Measurements from ENCODE around the gene PADI1.

Gene PADI1

DNA sequence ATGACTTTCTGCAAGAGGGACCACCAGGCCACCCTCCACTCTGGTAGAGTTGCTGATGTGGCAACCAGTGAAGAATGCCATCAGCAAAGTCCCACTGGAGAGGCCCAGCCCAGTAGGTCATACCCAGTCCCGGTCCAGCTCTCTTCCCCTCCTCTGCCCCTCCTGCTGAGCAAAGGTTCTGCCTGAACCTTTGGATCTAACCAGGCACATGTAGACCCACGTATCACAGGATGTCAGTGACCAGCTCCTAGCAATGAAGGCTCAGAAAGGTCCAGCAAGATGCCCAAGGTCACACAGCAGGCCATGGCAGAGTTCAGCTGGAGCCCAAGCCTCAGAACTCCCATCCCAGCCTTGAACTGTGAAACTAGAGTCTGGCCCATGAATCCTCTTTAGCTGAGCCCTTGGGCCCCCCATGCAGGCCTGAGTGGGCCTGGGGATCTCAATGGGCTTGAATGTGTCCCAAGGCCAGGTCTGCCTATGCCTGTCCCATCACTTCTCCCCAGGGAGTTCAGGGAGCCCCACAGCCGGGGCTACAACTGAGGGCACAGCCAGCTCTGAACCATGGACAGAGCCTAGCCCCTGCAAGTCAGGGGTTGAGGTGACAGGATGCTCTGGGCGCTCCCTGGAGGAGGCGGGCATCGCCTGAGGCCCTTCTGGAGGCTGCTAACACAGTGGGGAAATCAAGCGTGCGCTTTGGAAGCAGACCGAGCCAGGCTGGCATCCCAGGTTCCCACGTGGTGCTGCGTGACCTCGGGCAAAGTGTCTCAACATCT, 21.4 kb upstream of the PADI1 start:
- no peak for DNase-seq (ENCODE audit: low read depth)

DNA sequence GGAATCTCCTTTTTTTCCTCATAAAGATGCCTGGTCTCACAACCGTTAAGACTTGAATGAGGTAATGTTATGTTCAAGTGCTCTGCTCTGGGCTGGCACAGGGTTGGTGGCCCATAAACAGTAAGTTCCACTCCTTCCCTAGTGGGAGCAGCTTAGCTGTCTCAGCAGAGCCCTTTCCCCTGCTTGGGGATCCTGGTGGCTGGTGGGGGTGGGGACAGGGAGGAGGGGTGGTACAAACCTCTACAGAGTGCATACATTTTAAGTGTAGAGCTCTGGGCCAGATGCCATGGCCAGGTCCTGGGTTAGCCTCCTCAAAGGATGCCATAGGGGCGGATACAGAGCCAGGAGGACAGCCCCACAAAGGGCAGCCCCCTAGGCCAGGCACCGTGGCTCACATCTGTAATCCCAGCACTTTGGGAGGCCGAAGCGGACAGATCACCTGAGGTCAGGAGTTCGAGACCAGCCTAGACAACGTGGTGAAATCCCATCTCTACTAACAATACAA, 20.7 kb upstream of the PADI1 start:
- DNase-seq (ENCODE audit: low read depth), result no peak

DNA sequence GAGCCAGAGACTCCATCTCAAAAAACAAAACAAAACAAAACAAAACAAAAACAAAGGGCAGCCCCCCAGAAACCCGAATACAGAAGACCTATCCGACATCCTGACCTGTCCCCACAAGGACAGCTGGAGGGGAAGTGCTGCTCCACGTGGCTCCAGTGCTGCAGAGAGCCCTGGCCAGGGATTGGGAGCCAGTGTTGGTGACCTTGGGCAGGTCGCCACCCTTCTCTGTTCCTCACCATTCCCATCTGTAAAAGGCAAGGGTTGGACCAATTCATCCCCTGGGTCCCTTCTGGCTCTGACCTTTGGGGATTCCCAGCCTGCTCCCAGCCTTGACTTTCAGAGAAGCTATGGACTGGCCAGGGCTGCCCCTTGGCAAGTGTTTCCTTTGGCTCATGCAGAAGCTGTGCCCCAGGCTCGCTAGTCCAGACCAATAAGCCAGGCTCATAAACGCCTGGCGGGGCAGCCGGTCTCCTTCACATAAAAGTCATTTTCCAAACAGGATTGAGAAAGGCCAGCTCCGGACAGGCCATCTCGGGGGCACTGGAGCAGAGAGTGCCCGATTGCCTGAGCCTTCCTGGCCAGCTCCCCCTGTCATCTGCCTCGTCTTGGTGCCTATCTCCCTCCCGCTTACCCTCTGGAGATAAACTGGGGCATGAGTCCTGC, 20.0 kb upstream of the PADI1 start:
- no peak for DNase-seq (ENCODE audit: low read depth)

DNA sequence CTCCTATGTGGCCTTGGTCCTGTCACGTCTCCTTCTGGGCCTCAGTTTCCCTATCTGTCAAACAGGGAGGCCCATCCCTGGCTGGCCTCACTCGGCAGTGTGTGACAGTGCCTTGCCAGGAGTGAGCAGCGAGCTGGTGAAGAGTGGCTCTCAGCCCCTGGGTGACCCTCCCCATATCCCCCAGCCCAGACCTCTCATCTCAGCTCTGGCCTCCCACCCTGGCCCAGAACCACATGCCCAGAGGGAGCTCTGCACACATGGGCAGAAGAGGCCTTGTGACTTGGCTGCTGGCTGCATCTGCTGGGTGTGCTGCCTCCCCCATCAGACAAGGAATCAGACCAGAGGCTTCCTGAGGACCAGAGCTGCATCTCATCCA, 19.5 kb upstream of the PADI1 start:
- no peak for DNase-seq (ENCODE audit: low read depth)

DNA sequence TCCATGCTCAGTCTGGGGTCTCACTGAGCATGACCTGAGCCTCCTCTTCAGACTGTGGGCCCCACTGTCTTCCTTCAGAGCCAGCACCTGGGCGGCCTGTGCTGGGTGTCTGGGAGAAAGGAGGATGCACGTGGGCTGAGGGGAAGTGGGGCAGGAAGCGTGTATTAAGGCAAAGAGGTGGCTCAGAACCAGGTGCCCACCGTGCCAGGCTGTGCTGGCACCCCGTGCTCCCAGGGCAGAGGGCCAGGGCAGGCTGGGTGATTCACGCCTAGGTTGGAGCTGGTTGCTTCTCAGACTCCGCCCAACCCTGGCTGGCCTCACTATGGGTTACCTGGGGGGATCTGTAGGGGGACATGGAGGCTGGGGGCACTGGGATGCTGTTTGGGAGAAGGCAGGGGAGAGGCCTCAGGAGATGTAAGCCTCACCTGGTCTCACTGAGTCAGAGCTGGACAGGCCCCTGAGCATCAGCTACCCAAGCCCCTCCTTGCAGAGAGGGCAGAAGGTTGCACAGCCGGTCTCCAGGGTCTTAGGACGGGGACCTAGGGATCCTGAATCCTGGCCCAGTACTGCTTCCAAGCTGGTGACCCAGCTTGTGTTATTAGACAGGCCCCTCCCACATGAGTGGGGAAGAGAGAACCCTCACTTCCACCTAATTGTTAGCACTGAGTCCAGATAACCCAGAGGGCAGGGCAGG, 18.6 kb upstream of the PADI1 start:
- no peak for DNase-seq (ENCODE audit: low read depth)

DNA sequence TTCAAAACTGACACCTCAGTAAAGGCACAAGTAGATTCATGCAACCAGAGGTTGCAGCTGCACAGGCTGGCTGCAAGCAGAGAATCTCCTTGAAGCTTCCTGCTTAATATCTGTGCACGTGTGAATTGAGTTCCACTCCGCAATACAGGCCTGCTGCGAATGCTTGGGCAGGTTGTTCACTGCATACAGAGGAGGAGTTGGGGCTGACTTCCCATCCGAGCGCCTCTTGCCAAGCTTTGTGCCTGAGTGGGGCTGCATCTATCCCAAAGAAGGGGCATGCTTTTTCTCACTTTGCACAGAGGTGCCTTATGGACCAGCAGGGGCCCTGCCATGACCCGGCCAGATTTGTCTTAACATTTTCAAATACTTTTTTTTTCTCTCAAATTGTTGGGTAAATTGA, 17.9 kb upstream of the PADI1 start:
- no peak for DNase-seq (ENCODE audit: low read depth)

DNA sequence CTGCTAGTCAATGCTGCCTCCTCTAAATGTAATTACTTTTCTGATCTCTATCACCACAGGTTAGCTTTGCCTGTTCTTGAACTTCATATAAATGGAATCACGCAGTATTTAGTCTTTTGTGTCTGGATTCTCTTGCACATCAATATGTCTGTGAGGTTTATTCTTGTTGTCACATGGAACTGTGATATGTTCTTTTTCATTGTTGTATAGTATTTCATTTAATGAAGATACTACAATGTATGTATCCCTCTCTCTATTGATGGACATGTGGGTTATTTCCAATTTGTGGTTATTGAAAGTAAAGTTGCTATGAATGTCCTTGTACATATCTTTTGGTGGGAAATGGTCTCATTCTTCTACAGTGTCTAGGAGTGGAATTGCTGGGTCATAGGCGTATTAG, 16.7 kb upstream of the PADI1 start:
- no peak for DNase-seq (ENCODE audit: low read depth)

DNA sequence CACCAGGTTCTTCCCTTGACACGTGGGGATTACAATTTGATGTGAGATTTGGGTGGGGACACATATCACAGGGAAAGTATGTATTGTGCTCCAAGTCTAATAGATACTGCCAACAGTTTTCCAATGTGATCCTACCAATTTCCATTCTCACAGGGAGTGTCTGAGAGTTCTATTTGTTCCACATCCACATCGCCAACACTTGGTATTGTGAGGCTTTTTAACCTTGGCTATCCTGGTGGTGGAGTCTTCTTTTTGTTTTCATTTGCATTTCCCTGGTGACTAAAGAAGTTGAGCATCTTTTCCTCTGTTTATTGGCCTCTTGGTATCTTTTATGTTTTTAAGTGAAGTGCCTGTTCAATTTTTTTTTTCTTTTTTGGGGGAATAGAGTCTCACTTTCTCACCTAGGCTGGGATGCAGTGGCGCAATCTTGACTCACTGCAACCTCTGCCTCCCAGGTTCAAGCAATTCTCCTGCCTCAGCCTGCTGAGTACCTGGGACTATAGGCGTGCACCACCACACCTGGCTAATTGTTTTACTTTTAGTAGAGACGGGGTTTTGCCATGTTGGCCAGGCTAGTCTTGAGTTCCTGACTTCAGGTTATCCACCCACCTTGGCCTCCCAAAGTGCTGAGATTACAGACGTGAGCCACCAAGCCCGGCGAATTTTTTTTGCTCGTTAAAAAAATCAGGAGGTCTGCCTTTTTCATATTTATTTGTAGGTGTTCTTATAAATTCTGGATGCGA, 15.9 kb upstream of the PADI1 start:
- DNase-seq (ENCODE audit: low read depth), result no peak

DNA sequence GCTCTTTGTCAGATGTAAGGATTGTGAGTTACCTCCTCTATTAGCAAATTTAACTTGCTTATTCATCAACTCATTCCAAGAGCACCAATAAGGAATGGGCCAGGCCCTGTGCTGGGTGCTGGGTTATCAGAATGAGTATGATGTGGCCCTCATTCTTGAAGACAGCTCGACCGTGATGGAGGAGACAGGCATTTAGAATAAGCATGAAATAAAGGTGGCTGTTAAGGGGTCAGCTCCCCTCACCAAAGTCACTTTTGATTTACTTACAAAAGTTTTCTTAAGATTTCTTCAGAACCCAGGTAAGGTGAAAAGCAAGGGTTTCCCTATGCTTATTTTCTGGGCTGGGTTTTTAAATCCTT, 15.3 kb upstream of the PADI1 start:
- DNase-seq (ENCODE audit: low read depth), result no peak

DNA sequence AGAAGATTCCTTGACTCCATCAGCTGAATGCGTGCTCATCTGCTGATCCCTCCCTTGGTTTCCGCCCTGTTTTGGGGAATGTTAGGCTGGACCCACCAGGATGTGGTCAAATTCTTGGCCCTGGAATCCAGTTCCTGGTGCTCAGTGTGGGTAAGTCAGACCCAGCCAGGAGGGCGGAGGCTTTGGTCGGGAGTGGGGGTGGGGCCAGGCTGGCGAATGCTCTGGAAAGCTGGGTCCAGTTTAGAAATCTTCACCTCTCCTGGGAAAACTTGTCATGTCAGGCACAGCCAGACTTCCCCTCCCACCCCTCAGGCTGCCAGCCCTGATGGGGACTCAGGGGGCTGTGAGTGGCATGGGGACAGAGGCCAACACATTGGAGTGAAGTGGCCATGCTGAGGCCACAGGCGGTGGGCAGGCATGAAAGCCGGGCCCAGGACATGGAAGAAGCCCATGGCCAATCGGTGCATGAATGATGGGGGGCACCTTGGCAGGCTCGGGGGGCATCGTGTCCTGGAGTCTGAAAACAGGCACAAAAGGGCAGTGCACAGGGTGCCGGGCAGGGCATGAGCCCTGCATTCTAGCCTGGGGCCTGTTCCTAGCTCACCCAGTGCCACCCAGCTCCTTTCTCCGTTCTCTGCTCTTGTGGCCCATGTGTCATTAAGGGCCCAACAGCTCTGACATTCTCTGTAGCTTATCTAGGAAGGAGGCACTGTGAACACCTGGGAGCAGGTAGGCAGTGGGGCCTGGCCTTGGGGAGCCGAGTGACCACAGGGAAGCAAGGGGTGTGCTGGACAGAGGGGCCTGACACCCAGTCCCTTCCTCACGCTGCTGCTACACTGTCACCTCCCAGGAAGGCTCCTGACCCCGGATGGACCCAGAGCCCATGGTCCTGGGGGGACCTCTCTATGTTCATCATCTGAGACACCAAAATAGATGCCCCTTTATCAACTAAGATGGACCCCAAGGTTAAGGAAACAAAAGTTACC, 14.6 kb upstream of the PADI1 start:
- DNase-seq (ENCODE audit: low read depth), result no peak

- no peak for DNase-seq (ENCODE audit: low read depth)
Observed at GRCh38 chr1:17191990-17192242, 13.0 kb upstream of the PADI1 start.

DNA sequence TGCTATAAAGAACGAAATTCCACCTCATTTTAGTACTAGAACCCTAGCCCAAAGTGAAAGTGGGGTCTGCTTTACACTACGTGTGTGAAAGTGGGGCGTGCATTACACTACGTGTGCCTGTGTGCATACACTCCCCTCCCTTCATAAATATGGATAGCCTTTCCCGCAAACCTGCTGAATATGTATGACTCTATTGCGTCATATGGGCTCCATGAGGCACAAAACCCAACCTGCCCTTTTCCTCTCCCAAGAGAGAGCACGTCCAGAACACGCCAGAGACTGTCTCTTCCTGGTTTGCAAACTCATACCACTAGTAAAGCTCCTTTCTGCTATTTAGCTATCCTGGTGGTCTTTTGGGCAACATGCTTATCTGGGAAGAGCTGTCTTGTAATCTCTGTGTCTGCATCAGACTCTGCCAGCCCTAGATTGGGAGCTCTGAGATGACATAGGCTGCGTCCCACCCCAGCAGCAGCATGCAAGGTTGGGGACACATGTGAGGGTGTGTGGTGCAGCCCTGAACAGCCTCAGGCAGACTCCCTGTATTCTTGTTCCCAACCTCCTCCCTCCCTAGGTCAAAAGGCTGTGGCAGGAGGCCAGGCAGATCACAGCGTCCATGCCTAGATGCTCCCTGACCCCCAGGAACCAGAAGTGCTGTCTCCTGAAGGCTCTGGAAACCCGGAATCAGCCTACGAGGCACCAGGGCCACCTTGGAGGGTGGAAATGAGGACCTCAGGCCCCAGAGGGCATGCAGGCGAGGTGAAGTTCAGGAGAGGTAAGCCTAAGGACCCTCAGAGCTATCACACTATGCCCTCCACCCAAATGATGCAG, 12.3 kb upstream of the PADI1 start:
- no peak for DNase-seq (ENCODE audit: low read depth)

GRCh38 chr1:17193222-17194132, 11.5 kb upstream of the PADI1 start:
- DNase-seq (ENCODE audit: low read depth), result no peak

DNA sequence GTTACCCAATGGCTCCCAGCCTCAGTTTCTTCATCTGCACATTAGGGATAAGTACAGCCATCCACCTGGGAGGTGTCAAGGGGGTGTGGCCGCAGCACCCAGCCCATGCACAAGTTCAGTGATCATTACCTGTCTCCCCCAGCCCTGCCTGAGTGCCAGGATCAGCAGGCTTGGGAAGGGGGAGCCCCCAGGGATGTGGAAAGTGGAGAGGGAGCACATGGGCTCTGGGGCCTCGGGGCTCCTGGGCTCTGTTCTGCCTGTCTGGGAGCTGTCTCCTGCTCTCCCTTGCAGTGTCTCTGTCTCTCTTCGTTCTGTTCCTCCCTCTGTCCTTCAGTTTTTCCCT, 10.8 kb upstream of the PADI1 start:
- DNase-seq (ENCODE audit: low read depth), result no peak

GRCh38 chr1:17194615-17195528, 10.1 kb upstream of the PADI1 start:
- DNase-seq (ENCODE audit: low read depth), result no peak

DNA sequence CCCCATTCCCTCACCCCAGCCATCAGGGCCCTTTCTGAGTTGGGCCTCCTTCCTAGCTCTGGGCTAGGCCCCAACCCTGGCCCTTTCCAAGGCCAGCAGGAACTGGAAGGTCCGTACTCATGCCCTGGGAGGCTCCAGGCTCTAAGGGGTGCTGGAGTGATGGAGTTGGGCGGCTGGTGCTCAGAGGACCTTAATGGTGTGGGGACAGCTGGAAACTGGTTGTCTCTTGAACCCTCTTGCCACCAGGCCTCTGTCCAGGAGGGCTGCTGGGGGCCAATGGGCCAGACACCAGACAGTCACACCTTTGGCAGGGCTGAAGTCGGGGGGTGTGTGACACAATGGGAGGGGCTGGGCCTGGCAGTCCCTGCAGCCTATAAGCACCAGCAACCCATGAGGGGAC, 9.2 kb upstream of the PADI1 start:
- DNase-seq (ENCODE audit: low read depth), result no peak

DNA sequence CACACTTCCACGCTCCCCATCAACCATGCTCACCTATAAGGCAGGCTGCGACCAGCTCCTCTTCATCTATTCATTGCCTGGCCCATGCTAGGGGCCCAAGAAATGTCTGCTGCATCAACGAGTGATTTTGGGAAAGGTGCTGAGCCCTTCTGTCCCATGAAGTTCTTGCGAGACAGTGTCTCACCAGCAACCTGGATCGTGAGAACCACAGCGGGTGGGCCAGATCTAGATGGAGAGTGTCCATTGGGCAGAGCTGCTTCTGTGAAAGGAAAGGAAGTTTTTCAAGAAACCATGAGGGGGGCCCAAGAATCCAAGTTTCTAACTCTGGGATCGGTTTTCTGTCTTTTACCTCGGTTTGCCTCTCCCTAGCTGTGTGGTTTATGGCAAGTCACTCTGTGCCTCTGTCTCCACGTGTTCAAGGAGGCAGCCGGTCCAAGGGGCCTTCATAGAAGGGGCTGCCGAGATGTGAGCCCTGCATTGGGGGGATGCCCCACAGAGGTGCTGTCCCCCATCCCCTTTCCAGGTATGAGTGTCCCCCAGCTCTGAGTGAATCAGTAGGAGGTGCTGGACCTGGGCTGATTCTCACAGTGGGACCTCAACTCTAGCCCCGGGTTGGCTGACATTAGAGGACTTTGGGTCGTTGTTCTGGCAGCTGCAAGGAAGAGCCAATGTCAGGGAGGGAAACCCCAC, 8.3 kb upstream of the PADI1 start:
- no peak for DNase-seq (ENCODE audit: low read depth)

GRCh38 chr1:17197696-17198095, 7.2 kb upstream of the PADI1 start:
- no peak for DNase-seq (ENCODE audit: low read depth)
